CD4-positive, alpha-beta T cell treated with Interleukin-10 for 1 hour (primary cell): ENCODE measurements around the gene HIVEP3.

Experiments used
- DNase-seq: peaks from one replicate; pipeline ENCODE4 v3.0.0-alpha.2; 2020

The HIVEP3 gene

GRCh38 chr1:41523949-41524675, 394.6 kb downstream of the HIVEP3 start:
- DNase-seq = no peak

- no peak for DNase-seq
Observed at GRCh38 chr1:41523071-41523470, 395.7 kb downstream of the HIVEP3 start.

GRCh38 chr1:41521766-41522165, 397.0 kb downstream of the HIVEP3 start:
- no peak for DNase-seq

GRCh38 chr1:41520951-41521752, 397.6 kb downstream of the HIVEP3 start:
- no peak for DNase-seq

GRCh38 chr1:41519667-41520066, 399.1 kb downstream of the HIVEP3 start:
- DNase-seq = no peak

- no peak for DNase-seq
Observed at GRCh38 chr1:41518471-41518870, 400.3 kb downstream of the HIVEP3 start.

- DNase-seq = no peak
Observed at GRCh38 chr1:41517062-41517438, 401.7 kb downstream of the HIVEP3 start.

- peak; percentile 51 for DNase-seq
Observed at GRCh38 chr1:41516168-41517061, 402.3 kb downstream of the HIVEP3 start.

- no peak for DNase-seq
Observed at GRCh38 chr1:41515778-41516167, 402.9 kb downstream of the HIVEP3 start.

GRCh38 chr1:41515131-41515678, 403.5 kb downstream of the HIVEP3 start:
- DNase-seq = no peak

GRCh38 chr1:41514381-41514780, 404.3 kb downstream of the HIVEP3 start:
- DNase-seq = no peak

GRCh38 chr1:41513383-41513735, 405.4 kb downstream of the HIVEP3 start:
- no peak for DNase-seq

- no peak for DNase-seq
Observed at GRCh38 chr1:41512701-41513382, 405.9 kb downstream of the HIVEP3 start.

GRCh38 chr1:41511239-41511540, 407.5 kb downstream of the HIVEP3 start:
- no peak for DNase-seq

- DNase-seq = no peak
Observed at GRCh38 chr1:41510531-41511238, 408.0 kb downstream of the HIVEP3 start.

GRCh38 chr1:41509270-41509671, 409.5 kb downstream of the HIVEP3 start:
- DNase-seq = no peak

GRCh38 chr1:41508290-41508689, 410.4 kb downstream of the HIVEP3 start:
- no peak for DNase-seq

GRCh38 chr1:41507836-41508235, 410.9 kb downstream of the HIVEP3 start:
- no peak for DNase-seq

GRCh38 chr1:41507110-41507720, 411.5 kb downstream of the HIVEP3 start:
- DNase-seq = no peak

- no peak for DNase-seq
Observed at GRCh38 chr1:41504114-41505035, 414.3 kb downstream of the HIVEP3 start.
